GM06990 (cell line): Measurements from ENCODE around the gene FHOD3.

ENCODE experiments used
- DNase-seq: peaks from one replicate; pipeline ENCODE4 v3.0.0-alpha.2; 2011; ENCODE audit not compliant: insufficient read length; ENCODE audit errors: extremely low read depth
- H3K27me3 ChIP-seq: replicated peaks from 2 replicates; pipeline ENCODE4 v1.6.0; 2011; ENCODE audit warnings: low read length; ENCODE audit not compliant: control insufficient read depth, insufficient read depth
- H3K36me3 ChIP-seq: 2 replicates; pipeline ENCODE4 v1.5.1; 2011; ENCODE audit warnings: low read length; ENCODE audit not compliant: control insufficient read depth, insufficient read depth
- H3K4me3 ChIP-seq: replicated peaks from 2 replicates; pipeline ENCODE4 v1.5.1; 2011; ENCODE audit warnings: low read depth, mild to moderate bottlenecking, control low read depth, low read length
- TF ChIP-seq, protein P1 (sequence below): IDR thresholded peaks from 2 replicates; pipeline ENCODE4 v1.5.1; 2011; ENCODE audit warnings: low read length, control low read depth, mild to moderate bottlenecking, inconsistent platforms; ENCODE audit not compliant: insufficient read depth, poor library complexity, severe bottlenecking

The FHOD3 gene

DNA sequence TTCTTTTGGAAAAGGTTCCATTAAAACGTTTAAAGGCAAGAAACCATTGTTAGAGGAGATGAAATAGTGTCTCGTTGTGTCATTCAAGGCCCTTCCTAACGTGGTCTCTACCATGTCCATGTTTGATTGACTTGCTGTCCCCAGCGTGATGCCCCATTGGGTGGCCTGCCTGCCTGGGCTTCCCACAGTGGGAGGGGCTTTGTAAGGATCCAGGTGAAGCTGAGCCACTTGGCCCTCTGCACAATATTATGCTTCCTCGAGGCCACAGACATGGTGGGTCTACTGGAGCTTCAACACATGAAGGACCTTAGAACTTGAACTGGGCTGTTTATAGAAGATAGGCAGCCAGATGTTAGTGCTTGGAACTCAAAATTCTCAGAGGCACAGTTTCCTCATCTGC, 235.3 kb downstream of the FHOD3 start:
- DNase-seq = no peak
- Histone ChIP-seq H3K27me3 (no peaks in the 10 kb centered on the region), H3K4me3 (no peak overlapping the region), H3K36me3 (no peaks in the 10 kb centered on the region; the same call in 1 of the 2 replicates)
- TF ChIP-seq, protein P1, sequence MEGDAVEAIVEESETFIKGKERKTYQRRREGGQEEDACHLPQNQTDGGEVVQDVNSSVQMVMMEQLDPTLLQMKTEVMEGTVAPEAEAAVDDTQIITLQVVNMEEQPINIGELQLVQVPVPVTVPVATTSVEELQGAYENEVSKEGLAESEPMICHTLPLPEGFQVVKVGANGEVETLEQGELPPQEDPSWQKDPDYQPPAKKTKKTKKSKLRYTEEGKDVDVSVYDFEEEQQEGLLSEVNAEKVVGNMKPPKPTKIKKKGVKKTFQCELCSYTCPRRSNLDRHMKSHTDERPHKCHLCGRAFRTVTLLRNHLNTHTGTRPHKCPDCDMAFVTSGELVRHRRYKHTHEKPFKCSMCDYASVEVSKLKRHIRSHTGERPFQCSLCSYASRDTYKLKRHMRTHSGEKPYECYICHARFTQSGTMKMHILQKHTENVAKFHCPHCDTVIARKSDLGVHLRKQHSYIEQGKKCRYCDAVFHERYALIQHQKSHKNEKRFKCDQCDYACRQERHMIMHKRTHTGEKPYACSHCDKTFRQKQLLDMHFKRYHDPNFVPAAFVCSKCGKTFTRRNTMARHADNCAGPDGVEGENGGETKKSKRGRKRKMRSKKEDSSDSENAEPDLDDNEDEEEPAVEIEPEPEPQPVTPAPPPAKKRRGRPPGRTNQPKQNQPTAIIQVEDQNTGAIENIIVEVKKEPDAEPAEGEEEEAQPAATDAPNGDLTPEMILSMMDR = no peak

DNA sequence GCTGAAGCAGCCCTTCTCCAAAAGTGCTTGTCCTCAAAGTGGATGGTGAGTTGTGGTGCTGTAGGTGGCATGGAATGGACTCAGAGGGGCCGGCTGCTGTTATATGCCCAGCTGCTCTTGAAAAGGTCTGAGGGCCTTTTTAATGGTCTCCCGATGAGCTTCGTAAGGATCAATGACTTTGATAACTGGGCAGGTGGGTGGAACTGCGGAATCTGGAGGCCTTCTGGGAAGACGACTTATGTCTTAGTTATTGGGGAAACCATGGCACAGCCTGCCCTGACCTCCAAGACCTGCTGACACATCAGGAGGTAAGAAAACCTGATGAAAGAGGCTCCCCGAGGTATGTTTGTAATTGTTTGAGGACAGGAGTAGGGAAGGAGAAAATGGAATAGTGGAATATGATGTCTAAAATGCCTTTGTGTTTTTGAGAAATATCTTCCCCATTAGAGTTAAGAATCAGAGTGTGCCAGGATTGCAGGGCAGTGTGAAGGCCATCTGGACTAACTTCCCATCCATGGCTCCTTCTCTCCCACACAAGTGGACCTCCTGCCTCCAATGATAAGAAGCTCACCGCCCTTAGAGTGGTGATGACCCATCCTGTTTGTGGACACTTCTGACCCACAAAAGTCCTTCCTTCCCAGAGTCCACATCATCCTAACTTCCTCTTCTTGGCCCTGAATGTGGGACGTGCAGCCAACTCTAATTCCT, 236.1 kb downstream of the FHOD3 start:
- TF ChIP-seq, protein P1 = no peak
- Histone ChIP-seq H3K4me3 (no peak overlapping the region), H3K36me3 (no peaks in the 10 kb centered on the region; the same call in 1 of the 2 replicates), H3K27me3 (no peaks in the 10 kb centered on the region)
- no peak for DNase-seq

DNA sequence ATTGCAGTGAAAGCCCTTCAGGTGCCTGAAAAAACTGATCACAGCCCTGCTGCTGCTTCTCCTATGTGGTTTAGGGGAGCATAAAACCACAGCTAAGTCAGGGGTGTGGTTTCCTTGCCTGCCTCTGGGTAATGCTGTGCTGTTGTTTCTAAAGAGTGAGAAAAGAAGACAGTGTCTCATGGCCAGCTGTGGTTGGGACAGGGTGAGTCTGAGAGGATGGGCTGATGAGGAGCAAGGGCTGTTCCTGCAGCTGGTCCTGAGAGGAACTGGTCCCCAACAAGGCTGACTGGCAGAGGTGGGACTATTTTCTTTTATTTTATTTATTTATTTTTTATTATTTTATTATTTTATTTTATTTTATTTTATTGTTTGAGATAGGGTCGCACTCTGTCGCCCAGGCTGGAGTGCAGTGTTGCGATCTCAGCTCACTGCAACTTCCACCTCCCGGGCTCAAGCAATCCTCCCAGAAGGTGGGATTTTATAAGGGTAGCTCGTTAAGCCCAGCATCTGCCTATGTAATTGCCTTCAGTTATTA, 236.7 kb downstream of the FHOD3 start:
- TF ChIP-seq, protein P1 = no peak
- Histone ChIP-seq H3K4me3 (no peak overlapping the region), H3K27me3 (no peaks in the 10 kb centered on the region), H3K36me3 (no peaks in the 10 kb centered on the region)
- DNase-seq = no peak

DNA sequence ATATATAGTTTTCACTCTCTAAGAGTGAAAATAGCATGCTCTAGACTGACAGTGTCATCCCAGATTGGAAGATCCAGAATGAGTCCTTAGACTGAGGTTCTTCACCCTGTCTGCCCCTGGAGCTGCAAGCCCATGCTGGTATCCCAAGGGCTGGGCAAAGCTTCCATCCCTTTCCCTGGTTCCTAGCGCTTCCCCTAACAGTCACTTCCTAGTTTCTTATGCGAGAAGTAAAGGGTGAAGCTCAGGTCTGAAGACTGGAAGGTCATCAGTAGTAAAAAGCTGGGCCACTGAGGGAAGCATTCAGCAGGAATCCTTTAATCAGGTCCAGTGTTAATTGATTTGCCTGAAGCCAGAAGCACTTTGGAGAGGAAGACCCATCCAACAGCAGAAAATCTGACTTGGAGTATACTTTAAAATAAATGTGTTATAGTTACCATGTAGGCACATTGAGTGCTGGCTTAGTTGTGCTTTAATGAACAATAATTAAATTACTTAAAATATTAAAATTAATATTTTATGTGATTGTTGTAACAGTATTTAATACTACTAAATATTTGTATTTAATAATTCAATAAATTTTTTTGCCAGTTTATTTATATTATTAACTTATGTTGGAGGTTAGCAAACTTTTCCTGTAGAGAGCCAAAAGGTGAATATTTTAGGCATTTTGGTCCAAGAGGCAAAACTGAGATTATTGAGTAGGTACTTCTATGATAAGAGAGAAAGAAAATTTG, 237.9 kb downstream of the FHOD3 start:
- no peak for DNase-seq
- TF ChIP-seq, protein P1 = no peak
- no peak overlapping the region for H3K4me3 ChIP-seq
- H3K36me3 ChIP-seq = no peaks in the 10 kb centered on the region
- H3K27me3 ChIP-seq = no peaks in the 10 kb centered on the region

DNA sequence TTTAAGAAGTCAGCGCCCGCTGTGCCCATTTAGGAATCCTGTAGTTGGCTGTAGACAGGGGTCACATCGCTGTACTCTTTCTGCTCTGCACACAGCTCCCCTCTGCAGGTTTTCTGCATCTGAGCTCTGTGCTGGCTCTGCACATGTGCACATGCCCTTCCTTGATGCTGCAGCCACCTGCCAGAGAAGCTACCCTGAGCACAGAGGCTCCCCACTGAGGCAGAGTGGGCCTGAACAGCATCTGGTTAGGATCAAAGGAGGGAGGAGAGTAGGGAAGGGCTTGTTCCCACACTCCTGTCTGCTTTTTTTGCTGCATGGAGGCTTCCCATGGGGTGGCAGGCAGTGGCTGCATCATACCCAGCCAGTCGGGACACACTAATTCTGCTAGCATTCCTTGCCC, 238.9 kb downstream of the FHOD3 start:
- Histone ChIP-seq H3K36me3 (no peaks in the 10 kb centered on the region), H3K27me3 (no peaks in the 10 kb centered on the region), H3K4me3 (no peak overlapping the region)
- TF ChIP-seq, protein P1 = no peak
- DNase-seq = no peak
